Omental fat pad (tissue), 4 donors: ENCODE measurements around the gene ANKRD63. TPM values are rescaled to one million over a fixed set of nuclear protein-coding genes. Genes with fewer than 3 reads are reported as not detected.

Experiments
- ATAC-seq: fragments of 150-250 bp; one replicate; pipeline ENCODE4 v1.9.1; 2016; ENCODE audit warnings: mild to moderate bottlenecking, moderate library complexity; ENCODE audit not compliant: low FRiP score
- DNase-seq: peaks from one replicate; pipeline ENCODE4 v3.0.0-alpha.2; 2019; ENCODE audit warnings: low spot score
- CTCF ChIP-seq, 3 donors: fragments of 450-650 bp; IDR thresholded peaks; one replicate each; pipeline ENCODE4 v1.5.1; 2016 to 2017; ENCODE audit warnings: antibody characterized with exemption in 3 of 3, mild to moderate bottlenecking in 3 of 3, moderate library complexity in 2 of 3
- total RNA-seq, 4 donors: library from RNA; depleted of rRNA; stranded (reverse); fragments of >200 nt; gene quantifications; one replicate each; pipeline ENCODE4 v1.1.0, GENCODE V29; 2016

Gene ANKRD63
- total RNA-seq, 4 donors from 2014 or later, result not detected

GRCh38 chr15:40328751-40329150 is 45.9 kb upstream of the ANKRD63 start:
- no peak for ATAC-seq
- no peak for TF ChIP-seq CTCF (IDR thresholded peaks at IDR 0.05)
- DNase-seq, result peak; percentile 0

GRCh38 chr15:40328176-40328575 is 45.3 kb upstream of the ANKRD63 start:
- ATAC-seq (no peak), DNase-seq (no peak)
- TF ChIP-seq CTCF (IDR thresholded peaks at IDR 0.05), result no peak

- ATAC-seq (no peak), DNase-seq (no peak)
- TF ChIP-seq CTCF (IDR thresholded peaks at IDR 0.05), result no peak
Measured at GRCh38 chr15:40327457-40327856, 44.6 kb upstream of the ANKRD63 start.

- DNase-seq, result no peak
- TF ChIP-seq CTCF (IDR thresholded peaks at IDR 0.05), result no peak
- no peak for ATAC-seq
Measured at GRCh38 chr15:40325700-40326099, 42.8 kb upstream of the ANKRD63 start.

- no peak for DNase-seq
- no peak for ATAC-seq
- no peak for TF ChIP-seq CTCF (IDR thresholded peaks at IDR 0.05)
Measured at GRCh38 chr15:40325188-40325587, 42.3 kb upstream of the ANKRD63 start.

GRCh38 chr15:40323953-40324937 is 41.4 kb upstream of the ANKRD63 start:
- TF ChIP-seq CTCF (IDR thresholded peaks at IDR 0.05), result no peak
- ATAC-seq (peak; percentile 6), DNase-seq (no peak)
